ENCODE data around the gene ZNF76. TPM values are rescaled to one million over a fixed set of nuclear protein-coding genes. Genes with fewer than 3 reads are reported as not detected.

ZNF76 gene
- total RNA-seq, 1 donor from 2014 or later = 31.3 TPM

DNA sequence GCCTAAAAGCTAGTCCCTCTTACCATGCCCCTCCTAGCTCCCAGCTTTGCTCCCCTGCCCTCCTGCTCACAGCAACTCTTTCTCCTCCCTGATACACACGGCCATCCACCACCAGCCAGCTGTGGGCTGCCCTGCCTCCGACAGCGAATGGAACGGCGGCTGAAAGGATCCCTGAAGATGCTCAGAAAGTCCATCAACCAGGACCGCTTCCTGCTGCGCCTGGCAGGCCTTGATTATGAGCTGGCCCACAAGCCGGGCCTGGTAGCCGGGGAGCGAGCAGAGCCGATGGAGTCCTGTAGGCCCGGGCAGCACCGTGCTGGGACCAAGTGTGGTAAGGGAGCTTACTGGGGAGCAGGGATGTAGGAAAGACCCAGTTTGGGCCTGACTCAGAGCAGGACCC lies 16.6 kb upstream of the ZNF76 start:
- peaks cover 4% of the 10 kb centered on the region for H3K36me3 ChIP-seq
- DNase-seq = no peak
- TF ChIP-seq, protein P1, sequence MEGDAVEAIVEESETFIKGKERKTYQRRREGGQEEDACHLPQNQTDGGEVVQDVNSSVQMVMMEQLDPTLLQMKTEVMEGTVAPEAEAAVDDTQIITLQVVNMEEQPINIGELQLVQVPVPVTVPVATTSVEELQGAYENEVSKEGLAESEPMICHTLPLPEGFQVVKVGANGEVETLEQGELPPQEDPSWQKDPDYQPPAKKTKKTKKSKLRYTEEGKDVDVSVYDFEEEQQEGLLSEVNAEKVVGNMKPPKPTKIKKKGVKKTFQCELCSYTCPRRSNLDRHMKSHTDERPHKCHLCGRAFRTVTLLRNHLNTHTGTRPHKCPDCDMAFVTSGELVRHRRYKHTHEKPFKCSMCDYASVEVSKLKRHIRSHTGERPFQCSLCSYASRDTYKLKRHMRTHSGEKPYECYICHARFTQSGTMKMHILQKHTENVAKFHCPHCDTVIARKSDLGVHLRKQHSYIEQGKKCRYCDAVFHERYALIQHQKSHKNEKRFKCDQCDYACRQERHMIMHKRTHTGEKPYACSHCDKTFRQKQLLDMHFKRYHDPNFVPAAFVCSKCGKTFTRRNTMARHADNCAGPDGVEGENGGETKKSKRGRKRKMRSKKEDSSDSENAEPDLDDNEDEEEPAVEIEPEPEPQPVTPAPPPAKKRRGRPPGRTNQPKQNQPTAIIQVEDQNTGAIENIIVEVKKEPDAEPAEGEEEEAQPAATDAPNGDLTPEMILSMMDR (IDR thresholded peaks at IDR 0.05) = no peak
- ATAC-seq = no peak
- H3K9me3 ChIP-seq = no peaks in the 10 kb centered on the region
- intact Hi-C loops (cut with DNase I) = loop anchor here (10.0 kb wide), 1 partner anchor 258 kb away; no protein-coding TSS in a partner anchor
- H3K27ac ChIP-seq = no peak overlapping the region
- peaks cover 24% of the 10 kb centered on the region for H3K4me1 ChIP-seq
- H3K27me3 ChIP-seq = no peaks in the 10 kb centered on the region
- no peak overlapping the region for H3K4me3 ChIP-seq

DNA sequence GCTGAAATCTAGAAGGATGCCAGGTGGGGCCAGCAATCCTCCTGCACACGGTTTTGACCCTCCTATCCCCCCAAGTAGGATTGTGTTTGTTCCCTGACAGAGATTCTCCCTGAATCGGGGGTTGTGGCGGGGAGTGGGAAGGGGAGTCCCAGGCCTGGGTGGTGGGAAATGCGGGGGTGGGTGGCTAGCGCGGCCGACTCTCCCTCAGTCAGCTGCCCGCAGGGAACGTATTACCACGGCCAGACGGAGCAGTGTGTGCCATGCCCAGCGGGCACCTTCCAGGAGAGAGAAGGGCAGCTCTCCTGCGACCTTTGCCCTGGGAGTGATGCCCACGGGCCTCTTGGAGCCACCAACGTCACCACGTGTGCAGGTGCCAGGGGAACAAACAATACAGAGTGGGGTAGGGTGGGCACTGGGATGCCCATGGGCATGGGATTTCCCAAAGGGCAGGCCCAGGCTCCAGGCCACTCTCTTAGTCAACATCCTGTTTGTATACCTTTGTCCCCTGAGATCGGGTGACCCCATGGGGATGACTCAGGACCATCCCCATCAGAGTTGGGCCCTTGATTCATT lies 16.1 kb upstream of the ZNF76 start:
- intact Hi-C loops (cut with DNase I) = loop anchor here (10.0 kb wide), 1 partner anchor 259 kb away; no protein-coding TSS in a partner anchor
- no peaks in the 10 kb centered on the region for H3K27me3 ChIP-seq
- H3K27ac ChIP-seq = no peak overlapping the region
- peaks cover 22% of the 10 kb centered on the region for H3K4me1 ChIP-seq
- no peak overlapping the region for H3K4me3 ChIP-seq
- DNase-seq (no peak), ATAC-seq (no peak)
- no peaks in the 10 kb centered on the region for H3K9me3 ChIP-seq
- peaks cover 4% of the 10 kb centered on the region for H3K36me3 ChIP-seq
- TF ChIP-seq, protein P1 (IDR thresholded peaks at IDR 0.05) = no peak

DNA sequence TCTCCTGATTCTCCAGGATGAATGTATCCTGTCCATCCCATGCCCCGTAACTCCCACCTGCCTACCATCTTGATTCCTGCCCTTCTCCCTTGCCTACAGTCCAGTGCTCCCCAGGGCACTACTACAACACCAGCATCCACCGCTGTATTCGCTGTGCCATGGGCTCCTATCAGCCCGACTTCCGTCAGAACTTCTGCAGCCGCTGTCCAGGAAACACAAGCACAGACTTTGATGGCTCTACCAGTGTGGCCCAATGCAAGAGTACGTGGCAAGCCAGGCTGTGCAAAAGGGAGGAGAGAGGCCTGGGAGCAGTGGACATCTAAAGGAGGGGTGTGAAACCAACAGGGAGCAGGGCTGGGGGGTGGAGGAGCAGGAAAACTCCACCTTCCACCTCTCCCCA lies 15.0 kb upstream of the ZNF76 start:
- peaks cover 4% of the 10 kb centered on the region for H3K36me3 ChIP-seq
- intact Hi-C loops (cut with DNase I) = loop anchor here (10.0 kb wide), 1 partner anchor 260 kb away; no protein-coding TSS in a partner anchor
- no peaks in the 10 kb centered on the region for H3K27me3 ChIP-seq
- DNase-seq (no peak), ATAC-seq (no peak)
- H3K27ac ChIP-seq = no peak overlapping the region
- no peak overlapping the region for H3K4me3 ChIP-seq
- H3K4me1 ChIP-seq = peaks cover 13% of the 10 kb centered on the region
- H3K9me3 ChIP-seq = no peaks in the 10 kb centered on the region
- TF ChIP-seq, protein P1 (IDR thresholded peaks at IDR 0.05) = no peak

DNA sequence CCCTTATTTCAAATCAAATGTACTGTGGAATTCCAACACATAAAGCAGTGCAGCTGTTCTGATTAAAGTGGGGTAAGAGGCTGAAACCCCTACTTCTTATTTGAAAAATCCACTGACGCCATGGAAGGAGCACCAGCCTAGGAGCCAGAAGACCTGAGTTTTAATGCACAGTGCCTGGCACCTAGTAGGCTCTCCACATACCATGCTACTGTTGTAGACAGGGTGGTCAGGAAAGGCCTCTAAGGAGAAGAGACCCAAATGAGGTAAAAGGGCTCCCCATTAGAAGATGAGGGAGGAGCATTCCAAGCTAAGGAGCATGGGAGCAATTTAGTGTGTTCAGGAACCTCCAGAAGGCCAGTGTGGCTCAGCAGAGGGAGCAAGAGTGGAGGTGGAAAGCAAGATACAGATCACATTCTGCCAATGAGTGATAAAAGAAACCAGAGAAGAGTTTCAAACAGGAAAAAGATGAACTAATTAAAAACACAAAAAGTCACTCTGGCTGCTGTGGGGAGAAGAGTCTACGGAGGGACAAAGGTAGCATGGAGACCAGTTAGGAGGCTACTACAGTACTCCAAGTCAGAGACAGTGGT lies 11.8 kb upstream of the ZNF76 start:
- no peak for ATAC-seq
- TF ChIP-seq, protein P1 (IDR thresholded peaks at IDR 0.05) = no peak
- intact Hi-C loops (cut with DNase I) = loop anchor here (10.0 kb wide), 1 partner anchor 263 kb away; no protein-coding TSS in a partner anchor
- Histone ChIP-seq H3K36me3 (peaks cover 4% of the 10 kb centered on the region), H3K27me3 (no peaks in the 10 kb centered on the region), H3K9me3 (no peaks in the 10 kb centered on the region), H3K4me3 (no peak overlapping the region), H3K4me1 (no peaks in the 10 kb centered on the region), H3K27ac (no peak overlapping the region)
- DNase-seq = no peak

DNA sequence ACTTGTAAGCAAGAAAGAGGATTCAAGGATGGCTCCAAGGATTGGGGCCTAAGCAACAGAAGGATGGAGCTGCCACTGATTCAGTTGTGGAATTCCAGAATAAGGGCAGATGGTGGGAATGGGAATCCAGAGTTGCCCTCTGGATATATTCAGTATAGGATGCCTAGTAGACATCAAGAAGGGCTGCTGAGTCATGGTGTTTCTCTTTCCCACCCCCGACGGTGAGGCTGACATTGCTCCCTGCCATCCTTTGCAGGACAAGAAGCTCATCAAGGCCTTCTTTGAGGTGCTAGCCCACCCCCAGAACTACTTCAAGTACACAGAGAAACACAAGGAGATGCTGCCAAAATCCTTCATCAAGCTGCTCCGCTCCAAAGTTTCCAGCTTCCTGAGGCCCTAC lies 11.2 kb upstream of the ZNF76 start:
- Histone ChIP-seq H3K27me3 (no peaks in the 10 kb centered on the region), H3K36me3 (peaks cover 4% of the 10 kb centered on the region), H3K9me3 (no peaks in the 10 kb centered on the region), H3K4me3 (no peak overlapping the region), H3K4me1 (no peaks in the 10 kb centered on the region), H3K27ac (no peak overlapping the region)
- ATAC-seq (no peak), DNase-seq (no peak)
- TF ChIP-seq, protein P1 (IDR thresholded peaks at IDR 0.05) = no peak
- intact Hi-C loops (cut with DNase I) = loop anchor here (10.0 kb wide), 1 partner anchor 263 kb away; no protein-coding TSS in a partner anchor
